GM12878 (cell line): ENCODE data around the gene MAD1L1. TPM values are rescaled to one million over a fixed set of nuclear protein-coding genes. Genes with fewer than 3 reads are reported as not detected.

ENCODE experiments used
- ATAC-seq: fragments of 200-7000 bp; cut with Tn5 transposase; 3 replicates; pipeline ENCODE4 v1.9.1; 2020; ENCODE audit warnings: mild to moderate bottlenecking, moderate library complexity
- BruUV-seq: library from RNA; stranded (reverse); fragments of 400-500 nt; replicated peaks from 2 replicates; lab custom pipeline; 2021; lab: Mats Ljungman, UMichigan
- CTCF ChIA-PET: fragments of 300-600 bp; sonication (Branson Sonifier 250); formaldehyde crosslinking; extraction: SDS; loops from one replicate; lab custom pipeline; 2021; ENCODE audit warnings: inconsistent platforms; lab: Yijun Ruan, JAX
- POLR2A ChIA-PET: fragments of 350-600 bp; formaldehyde crosslinking; extraction: SDS; loops from one replicate; lab custom pipeline; 2021; ENCODE audit warnings: inconsistent platforms; lab: Charles Lee
- RAD21 ChIA-PET: fragments of 300-600 bp; sonication (Branson Sonifier 250); formaldehyde crosslinking; loops from one replicate; lab custom pipeline; 2023; ENCODE audit warnings: antibody characterized with exemption; ENCODE audit not compliant: unreplicated experiment; lab: Charles Lee
- SMC1A ChIA-PET: fragments of 300-600 bp; sonication (Branson Sonifier 250); formaldehyde crosslinking; loops from one replicate; lab custom pipeline; 2023; ENCODE audit not compliant: unreplicated experiment, uncharacterized antibody; lab: Charles Lee
- DNase-seq: peaks from one replicate; pipeline ENCODE4 v3.0.0-alpha.2; 2011; ENCODE audit warnings: low read depth, low spot score
- FAIRE-seq: peaks from 3 replicates; lab custom pipeline; 2011; peaks lifted over from hg19 to GRCh38; lab: Jason Lieb, UNC
- H2AFZ ChIP-seq: 2 replicates; pipeline ENCODE4 v1.6.0; 2011; ENCODE audit warnings: low read depth, low read length, control low read depth; ENCODE audit not compliant: control insufficient read depth
- H3K27ac ChIP-seq: 2 replicates; pipeline ENCODE4 v1.5.1; 2011; ENCODE audit warnings: control low read depth; ENCODE audit not compliant: control insufficient read depth, insufficient read depth
- H3K27me3 ChIP-seq, 2 experiments: replicated peaks in 1 of 2; 2 replicates each; pipeline versions ENCODE4 v1.6.0 to v1.6.1; 2011; ENCODE audit warnings: low read length in 1 of 2; ENCODE audit not compliant: control insufficient read depth in 2 of 2, insufficient read depth in 2 of 2
- H3K36me3 ChIP-seq, 2 experiments: 2 replicates each; pipeline ENCODE4 v1.5.1; 2011; ENCODE audit warnings: low read length in 1 of 2; ENCODE audit not compliant: control insufficient read depth in 2 of 2, insufficient read depth in 2 of 2
- H3K4me1 ChIP-seq: 2 replicates; pipeline ENCODE4 v1.6.1; 2011; ENCODE audit warnings: mild to moderate bottlenecking, low read length, moderate library complexity, mixed read lengths; ENCODE audit not compliant: control insufficient read depth, insufficient read depth
- H3K4me2 ChIP-seq: 2 replicates; pipeline ENCODE4 v1.6.0; 2011; ENCODE audit warnings: control low read depth; ENCODE audit not compliant: control insufficient read depth, insufficient read depth
- H3K4me3 ChIP-seq: fragments of 200-600 bp; sonication (generic); 2 replicates; pipeline ENCODE4 v1.5.1; 2016
- H3K79me2 ChIP-seq: 2 replicates; pipeline ENCODE4 v1.6.0; 2011; ENCODE audit warnings: low read length; ENCODE audit not compliant: control insufficient read depth, insufficient read depth
- H3K9ac ChIP-seq: 2 replicates; pipeline ENCODE4 v1.8.0; 2011; ENCODE audit warnings: low read length, control low read depth, mixed read lengths; ENCODE audit not compliant: control insufficient read depth, insufficient read depth
- H3K9me3 ChIP-seq: replicated peaks from 3 replicates; pipeline ENCODE4 v1.5.1; 2011; ENCODE audit warnings: mild to moderate bottlenecking, low read length; ENCODE audit not compliant: control insufficient read depth, insufficient read depth
- H4K20me1 ChIP-seq: 2 replicates; pipeline ENCODE4 v1.6.0; 2011; ENCODE audit not compliant: control insufficient read depth, insufficient read depth
- HDAC2 ChIP-seq: fragments of 200-600 bp; sonication (generic); IDR thresholded peaks from 2 replicates; pipeline ENCODE4 v1.6.1; 2017
- IRF5 ChIP-seq: fragments of 450-650 bp; IDR thresholded peaks from 2 replicates; pipeline ENCODE4 v1.6.1; 2017; ENCODE audit warnings: borderline replicate concordance
- JUNB ChIP-seq: IDR thresholded peaks from 2 replicates; pipeline ENCODE4 v1.6.1; 2016; ENCODE audit warnings: antibody characterized with exemption, mild to moderate bottlenecking
- MXI1 ChIP-seq: fragments of 150-350 bp; IDR thresholded peaks from 2 replicates; pipeline ENCODE4 v1.6.1; 2011; ENCODE audit warnings: low read depth, mild to moderate bottlenecking, inconsistent platforms, low read length, improper control_type of control experiment
- MYC ChIP-seq: IDR thresholded peaks from 2 replicates; pipeline ENCODE4 v1.6.1; 2011; ENCODE audit warnings: mild to moderate bottlenecking, low read length, moderate library complexity, inconsistent platforms; ENCODE audit not compliant: insufficient read depth, insufficient replicate concordance, insufficient read length, severe bottlenecking
- PAX8 ChIP-seq: fragments of 450-650 bp; IDR thresholded peaks from 2 replicates; pipeline ENCODE4 v1.6.1; 2017; ENCODE audit warnings: mild to moderate bottlenecking, moderate library complexity
- PBX3 ChIP-seq: IDR thresholded peaks from 2 replicates; pipeline ENCODE4 v1.6.1; 2011; ENCODE audit warnings: mild to moderate bottlenecking, low read depth, low read length, moderate library complexity; ENCODE audit not compliant: insufficient replicate concordance
- PKNOX1 ChIP-seq: fragments of 450-650 bp; IDR thresholded peaks from 2 replicates; pipeline ENCODE4 v1.6.1; 2016; ENCODE audit warnings: mild to moderate bottlenecking
- PRDM15 ChIP-seq: fragments of 450-650 bp; formaldehyde crosslinking; IDR thresholded peaks from 2 replicates; pipeline ENCODE4 v1.4.0; 2020; ENCODE audit warnings: mild to moderate bottlenecking, moderate library complexity
- RB1 ChIP-seq: fragments of 450-650 bp; formaldehyde crosslinking; IDR thresholded peaks from 2 replicates; pipeline ENCODE4 v1.6.1; 2017; ENCODE audit warnings: mild to moderate bottlenecking, borderline replicate concordance
- RELB ChIP-seq: fragments of 450-650 bp; IDR thresholded peaks from 2 replicates; pipeline ENCODE4 v1.6.1; 2017; ENCODE audit warnings: low read depth, mild to moderate bottlenecking, moderate library complexity
- SMAD5 ChIP-seq: IDR thresholded peaks from 2 replicates; pipeline ENCODE4 v1.6.1; 2016; ENCODE audit warnings: antibody characterized with exemption, low read depth
- TARDBP ChIP-seq: IDR thresholded peaks from 2 replicates; pipeline ENCODE4 v1.6.1; 2016; ENCODE audit warnings: borderline replicate concordance
- ZNF384 ChIP-seq: IDR thresholded peaks from 2 replicates; pipeline ENCODE4 v1.6.1; 2012; ENCODE audit warnings: low read depth, mild to moderate bottlenecking, low read length, improper control_type of control experiment, borderline replicate concordance
- WGBS: methylation state at CpG from one replicate; pipeline ENCODE4 v1.1.6; 2016; ENCODE audit warnings: low lambda C conversion rate; ENCODE audit not compliant: insufficient replicate concordance, insufficient coverage; ENCODE audit errors: missing lambda C conversion rate; 5-methylcytosine and 5-hydroxymethylcytosine counted together
- in situ Hi-C: fragments of 300-500 bp; cut with MboI; formaldehyde crosslinking; loops from 9 replicates; pipeline ENCODE4 v1.14.3; 2018; ENCODE audit warnings: mixed read lengths
- intact Hi-C: fragments of 100-400 bp; cut with micrococcal nuclease; formaldehyde crosslinking; loops from one replicate; pipeline ENCODE4 v1.14.2; 2022; ENCODE audit not compliant: unreplicated experiment
- polyA plus RNA-seq, 11 experiments: library from polyadenylated mRNA; depleted of rRNA in 4 of 11; unstranded in 6 of 11; stranded (reverse) in 5 of 11; fragments of >200 nt; fragmentation: Nextera tagmentation in 4 of 11; fragmentation: Illumina TruSeq in 1 of 11; extraction: Ambion mirVana in 4 of 11; extraction: Trizol in 1 of 11; gene quantifications; 1 replicate in 1 of 11; 2 replicates in 10 of 11; pipeline versions ENCODE4 v1.2.1 to v1.2.3, GENCODE V29; 2011 to 2016; ENCODE audit warnings: inconsistent platforms in 2 of 11, missing spikeins in 2 of 11, low read depth in 1 of 11
- total RNA-seq, 4 experiments: library from RNA; depleted of rRNA in 3 of 4; stranded (reverse); fragments of >200 nt in 3 of 4; fragmentation: Illumina TruSeq in 1 of 4; extraction: Trizol in 1 of 4; gene quantifications; 2 replicates each; pipeline versions ENCODE4 v1.2.1 to v1.2.3, GENCODE V29; 2013 to 2021

MAD1L1 gene
- total and polyA plus RNA-seq, 10 of the 15 experiments (the other 5 are each of a cell fraction or from before 2014, with no cell fraction given): 2.2 to 76.8 (median 38.3) TPM

GRCh38 chr7:1989049-1989860 lies 243.5 kb downstream of the MAD1L1 start:
- Histone ChIP-seq H3K4me3 (no peak overlapping the region), H4K20me1 (no peaks in the 10 kb centered on the region), H3K4me2 (no peak overlapping the region), H3K27ac (no peak overlapping the region), H3K4me1 (no peaks in the 10 kb centered on the region), H3K9ac (no peak overlapping the region), H2AFZ (no peak overlapping the region), H3K79me2 (no peaks in the 10 kb centered on the region), H3K36me3 (peaks cover 0 to 3% of the 10 kb centered on the region in 2 experiments; a peak in 2 of 4 replicates), H3K9me3 (no peaks in the 10 kb centered on the region), H3K27me3 (no peaks in the 10 kb centered on the region)
- in situ Hi-C loops (no loop called here), intact Hi-C loops (no loop called here)
- 95% methylated on average over 39 of the region's 39 CpGs for WGBS
- ATAC-seq (no peak), FAIRE-seq (no peak), DNase-seq (no peak)
- POLR2A ChIA-PET: no interaction called here
- RAD21 ChIA-PET: no interaction called here
- BruUV-seq: no TSS peak
- CTCF ChIA-PET: no interaction called here
- SMC1A ChIA-PET: no interaction called here
- TF ChIP-seq PBX3 (no peak), HDAC2 (no peak), RELB (no peak), JUNB (no peak), ZNF384 (no peak), PKNOX1 (no peak), IRF5 (no peak), PRDM15 (CRISPR knock-in tag) (no peak), MXI1 (no peak), RB1 (no peak), PAX8 (no peak), MYC (no peak), TARDBP (no peak), SMAD5 (no peak)
